GM18499 (cell line): ENCODE results near the gene MRE11.
"Not testable (repeated sequence)": the region's sequence is repeated elsewhere in the genome, so short reads cannot be mapped to it uniquely, and the experiment has no call there.

Experiments used
- ATAC-seq: cut with Tn5 transposase; IDR thresholded peaks from one replicate; pipeline ENCODE4 v1.9.1; 2021; ENCODE audit warnings: moderate number of reproducible peaks; ENCODE audit not compliant: insufficient read depth, unreplicated experiment

Gene MRE11

DNA sequence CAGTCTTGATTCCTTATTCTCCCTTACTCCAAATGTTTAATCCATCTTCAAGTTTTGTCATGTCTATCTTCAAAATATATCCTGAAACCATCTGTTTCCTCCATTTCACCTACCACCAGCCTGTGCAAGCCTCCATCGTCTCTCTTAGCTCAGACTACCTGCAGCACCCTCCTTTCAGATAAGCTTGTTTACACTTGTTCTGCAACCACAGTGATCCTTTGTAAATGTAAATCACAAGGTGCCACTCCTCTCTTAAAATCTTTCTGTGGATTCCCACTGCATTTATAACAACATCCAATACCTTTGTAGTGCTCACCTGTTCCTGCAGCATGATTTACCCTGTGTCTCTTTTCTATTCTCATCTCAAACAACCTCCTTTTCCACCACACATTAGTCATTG is 60.6 kb downstream of the MRE11 start:
- ATAC-seq, result no peak

DNA sequence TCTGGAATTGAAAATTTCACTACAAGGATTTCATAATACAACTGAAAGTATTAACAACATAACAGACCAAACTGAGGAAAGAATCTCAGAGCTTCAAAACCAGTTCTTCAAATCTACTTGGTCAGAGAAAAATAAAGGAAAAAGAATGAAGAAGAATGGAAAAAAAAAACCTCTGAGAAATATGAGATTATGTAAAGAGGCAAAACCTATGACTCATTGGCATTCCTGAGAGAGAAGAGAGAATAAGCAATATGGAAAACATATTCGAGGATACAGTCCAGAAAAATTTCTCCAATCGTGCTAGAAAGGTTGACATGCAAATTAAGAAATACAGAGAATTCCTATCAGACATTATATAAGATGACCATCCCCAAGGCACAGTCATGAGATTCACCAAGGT is 69.0 kb downstream of the MRE11 start:
- no peak for ATAC-seq

- no peak for ATAC-seq
Measured at GRCh38 chr11:94424011-94424410, 69.6 kb downstream of the MRE11 start.

- ATAC-seq, result no peak
Measured at GRCh38 chr11:94423507-94423906, 70.1 kb downstream of the MRE11 start.

DNA sequence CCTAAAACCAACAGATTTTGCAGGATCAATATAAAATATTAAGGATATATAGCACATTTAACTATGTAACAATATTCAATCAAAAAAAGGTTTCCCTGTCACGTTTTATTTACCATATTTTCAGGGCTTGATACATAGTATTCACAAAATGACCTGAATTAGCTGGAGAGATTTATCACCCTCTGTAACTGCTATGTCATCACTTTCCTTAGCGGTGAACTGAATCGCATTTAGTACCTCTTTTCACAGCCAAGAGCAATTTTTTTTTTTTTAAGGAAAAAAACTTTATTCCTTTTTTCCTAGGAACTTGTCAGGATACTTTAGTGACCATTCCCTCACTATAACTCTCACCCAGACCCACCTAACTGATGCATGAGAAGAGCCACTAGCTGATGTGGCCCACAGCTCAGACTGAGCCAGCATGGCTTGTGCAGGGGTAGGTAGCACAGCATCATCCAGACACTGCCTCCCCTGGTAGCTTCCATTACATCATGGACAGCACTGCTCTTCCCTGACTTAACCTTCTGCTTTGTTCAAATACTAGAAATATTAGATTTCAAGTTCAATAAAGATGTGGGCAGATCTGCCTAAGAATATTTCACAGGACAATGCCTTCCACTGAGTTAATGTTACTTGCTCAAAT is 75.4 kb downstream of the MRE11 start:
- ATAC-seq, result no peak

GRCh38 chr11:94417386-94417987 is 76.2 kb downstream of the MRE11 start:
- no peak for ATAC-seq

- no peak for ATAC-seq
Measured at GRCh38 chr11:94405062-94405833, 88.4 kb downstream of the MRE11 start.

- ATAC-seq, result no peak
Measured at GRCh38 chr11:94402355-94402754, 91.3 kb downstream of the MRE11 start.

- ATAC-seq, result no peak
Measured at GRCh38 chr11:94401773-94402265, 91.8 kb downstream of the MRE11 start.

DNA sequence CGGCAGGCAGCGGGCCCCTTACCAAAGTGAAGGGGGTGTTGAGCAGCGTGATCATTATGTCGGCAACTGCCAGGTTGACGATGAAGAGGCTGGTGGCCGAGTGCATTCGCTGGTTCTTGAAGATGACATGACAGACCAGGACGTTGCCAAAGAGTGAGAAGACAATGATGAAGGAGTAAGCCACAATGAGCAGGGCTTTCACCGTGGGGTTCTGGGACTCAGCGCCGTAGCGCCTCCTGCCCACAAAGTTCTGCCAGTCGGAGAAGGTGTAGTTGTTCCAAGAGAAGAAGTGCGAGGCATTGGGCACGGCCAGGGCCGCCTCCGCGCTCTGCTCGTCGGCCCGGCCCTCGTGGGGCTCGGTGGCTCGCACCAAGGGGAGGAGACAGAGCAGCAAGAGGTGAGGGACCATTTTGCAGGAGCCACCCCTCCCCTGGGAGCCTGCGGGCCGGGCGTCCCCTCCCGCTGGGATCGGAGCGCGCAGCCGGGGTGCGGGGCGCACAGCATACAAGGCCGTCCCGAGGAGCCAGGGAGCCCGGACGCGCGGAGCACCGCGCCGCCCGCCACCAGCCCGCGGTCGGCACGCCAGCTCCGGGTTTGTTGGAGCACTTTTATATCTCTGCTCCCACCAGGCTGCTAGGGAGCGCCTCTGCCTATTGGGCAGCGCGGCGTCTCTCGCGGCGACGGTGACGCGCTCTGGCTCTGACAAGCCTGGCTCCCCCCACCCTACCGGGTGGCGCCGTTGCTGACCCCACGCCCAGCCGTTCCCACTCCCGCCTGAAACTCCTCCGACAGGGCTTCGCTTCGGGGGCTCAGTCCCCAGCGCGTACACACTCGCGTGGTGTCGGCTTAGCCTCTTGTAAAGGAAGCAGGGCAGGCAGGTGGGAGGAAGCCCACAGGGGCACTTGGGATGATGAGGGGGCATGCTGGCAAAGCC is 92.5 kb downstream of the MRE11 start, which contains the start of gene GPR83:
TSS of gene GPR83 (minus strand) at position 581 of the 934 bp plus-strand sequence. CDS start at position 409, 172 bp downstream.
- no peak for ATAC-seq

DNA sequence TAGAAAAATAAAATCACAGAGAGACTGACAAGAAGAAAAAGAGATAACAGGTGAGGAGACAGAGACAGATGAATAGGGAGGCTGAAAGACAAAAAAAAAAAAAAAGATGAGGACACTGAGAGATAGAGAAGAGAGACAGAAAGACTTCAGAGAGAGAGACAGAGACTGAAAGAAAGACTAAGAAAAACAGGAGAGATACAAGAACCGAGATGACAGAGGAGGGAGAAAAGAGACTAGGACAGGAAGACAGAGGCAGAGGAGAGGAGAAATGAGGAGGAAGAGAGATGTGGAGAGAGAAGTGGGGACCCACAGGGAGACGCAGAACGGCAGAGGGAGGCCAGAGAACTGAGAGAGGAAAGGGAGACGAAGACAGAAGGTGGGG is 93.2 kb downstream of the MRE11 start:
- ATAC-seq, result no peak

GRCh38 chr11:94400050-94400449 is 93.6 kb downstream of the MRE11 start:
- no peak for ATAC-seq

GRCh38 chr11:94398101-94398500 is 95.5 kb downstream of the MRE11 start:
- ATAC-seq, result no peak

- ATAC-seq, result no peak
Measured at GRCh38 chr11:94396282-94396681, 97.4 kb downstream of the MRE11 start.

DNA sequence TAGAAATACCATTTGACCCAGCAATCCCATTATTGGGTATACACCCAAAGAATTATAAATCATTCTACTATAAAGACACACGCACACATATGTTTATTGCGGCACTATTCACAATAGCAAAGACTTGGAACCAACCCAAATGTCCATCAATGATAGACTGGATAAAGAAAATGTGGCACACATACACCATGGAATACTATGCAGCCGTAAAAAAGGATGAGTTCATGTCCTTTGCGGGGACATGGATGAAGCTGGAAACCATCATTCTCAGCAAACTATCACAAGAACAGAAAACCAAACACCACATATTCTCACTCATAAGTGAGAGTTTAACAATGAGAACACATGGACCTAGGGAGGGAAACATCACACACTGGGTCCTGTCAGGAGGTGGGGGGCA is 101.7 kb downstream of the MRE11 start:
- not testable (repeated sequence) for ATAC-seq

DNA sequence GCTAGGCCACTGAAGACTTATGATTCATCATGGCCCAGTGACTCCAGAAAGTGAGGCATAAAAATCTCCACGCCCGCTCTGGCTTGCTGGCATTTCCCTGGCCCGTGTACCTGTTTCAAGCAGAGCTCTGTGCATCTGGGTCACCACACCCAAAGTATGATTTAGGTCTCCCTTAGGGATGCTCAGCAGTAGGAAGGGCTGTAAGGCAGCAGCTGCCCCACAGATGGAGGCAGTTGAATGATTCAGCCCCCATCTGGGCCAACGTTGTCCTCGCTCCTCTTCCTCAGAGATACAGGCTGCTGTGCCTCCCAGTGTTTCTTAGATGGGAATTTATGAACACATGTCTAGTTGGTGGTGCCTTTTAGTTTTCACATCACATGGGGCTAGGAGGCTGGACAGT is 114.0 kb downstream of the MRE11 start:
- ATAC-seq, result no peak

DNA sequence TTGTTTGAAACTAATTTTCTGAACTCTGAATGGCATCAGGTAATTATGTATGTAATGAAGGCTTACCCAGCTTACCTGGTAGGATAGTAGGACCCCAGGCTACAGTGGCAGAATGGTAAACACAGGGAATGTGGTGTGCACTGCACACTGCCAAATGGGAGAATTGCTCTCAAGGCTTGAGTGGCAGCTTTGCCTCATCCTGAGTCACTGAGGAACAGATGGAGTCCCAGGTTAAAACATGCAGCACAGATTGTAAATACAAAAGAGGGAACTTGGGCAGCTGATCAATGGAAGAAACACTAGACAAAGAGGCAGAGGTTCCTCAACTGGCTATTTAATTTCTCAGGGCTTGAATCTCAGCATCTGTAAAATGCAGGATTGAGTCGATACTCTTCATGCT is 116.8 kb downstream of the MRE11 start:
- no peak for ATAC-seq

DNA sequence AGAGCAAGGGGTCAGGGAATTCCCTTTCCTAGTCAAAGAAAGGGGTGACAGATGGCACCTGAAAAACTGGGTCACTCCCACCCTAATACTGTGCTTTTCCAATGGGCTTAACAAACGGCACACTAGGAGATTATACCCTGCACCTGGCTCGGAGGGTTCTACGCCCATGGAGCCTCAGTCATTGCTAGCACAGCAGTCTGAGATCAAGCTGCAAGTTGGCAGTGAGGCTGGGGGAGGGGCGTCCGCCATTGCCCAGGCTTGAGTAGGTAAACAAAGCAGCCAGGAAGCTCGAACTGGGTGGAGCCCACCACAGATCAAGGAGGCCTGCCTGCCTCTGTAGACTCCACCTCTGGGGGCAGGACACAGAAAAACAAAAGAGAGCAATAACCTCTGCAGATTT is 123.1 kb downstream of the MRE11 start:
- ATAC-seq, result not testable (repeated sequence)
